ENCODE measurements around the gene PIK3R6.

- TF ChIP-seq MTA3 (IDR thresholded peaks at IDR 0.05; ENCODE audit: borderline replicate concordance, low read length), result no peak
- TF ChIP-seq, protein P1, sequence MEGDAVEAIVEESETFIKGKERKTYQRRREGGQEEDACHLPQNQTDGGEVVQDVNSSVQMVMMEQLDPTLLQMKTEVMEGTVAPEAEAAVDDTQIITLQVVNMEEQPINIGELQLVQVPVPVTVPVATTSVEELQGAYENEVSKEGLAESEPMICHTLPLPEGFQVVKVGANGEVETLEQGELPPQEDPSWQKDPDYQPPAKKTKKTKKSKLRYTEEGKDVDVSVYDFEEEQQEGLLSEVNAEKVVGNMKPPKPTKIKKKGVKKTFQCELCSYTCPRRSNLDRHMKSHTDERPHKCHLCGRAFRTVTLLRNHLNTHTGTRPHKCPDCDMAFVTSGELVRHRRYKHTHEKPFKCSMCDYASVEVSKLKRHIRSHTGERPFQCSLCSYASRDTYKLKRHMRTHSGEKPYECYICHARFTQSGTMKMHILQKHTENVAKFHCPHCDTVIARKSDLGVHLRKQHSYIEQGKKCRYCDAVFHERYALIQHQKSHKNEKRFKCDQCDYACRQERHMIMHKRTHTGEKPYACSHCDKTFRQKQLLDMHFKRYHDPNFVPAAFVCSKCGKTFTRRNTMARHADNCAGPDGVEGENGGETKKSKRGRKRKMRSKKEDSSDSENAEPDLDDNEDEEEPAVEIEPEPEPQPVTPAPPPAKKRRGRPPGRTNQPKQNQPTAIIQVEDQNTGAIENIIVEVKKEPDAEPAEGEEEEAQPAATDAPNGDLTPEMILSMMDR (IDR thresholded peaks at IDR 0.05 in 2 of 3, conservative IDR thresholded peaks at IDR 0.05 in 1 of 3; ENCODE audit: control insufficient read depth in 2 of 3, extremely low read depth in 1 of 3, insufficient read depth in 1 of 3, low read depth in 3 of 3, low read length in 3 of 3), result no peak
- TF ChIP-seq MYC (IDR thresholded peaks at IDR 0.05; ENCODE audit: insufficient read depth, insufficient read length, insufficient replicate concordance, low read length, severe bottlenecking), result no peak
- no peak for TF ChIP-seq ETV6 (conservative IDR thresholded peaks at IDR 0.05 in 1 of 2, IDR thresholded peaks at IDR 0.05 in 1 of 2; ENCODE audit: borderline replicate concordance in 1 of 2, low read depth in 1 of 2)
- no peak for TF ChIP-seq ZNF274 (IDR thresholded peaks at IDR 0.05; ENCODE audit: insufficient read depth, insufficient read length)
- no peak for TF ChIP-seq SIN3A (IDR thresholded peaks at IDR 0.05; ENCODE audit: low read depth, low read length)
- no peak for TF ChIP-seq RELA (IDR thresholded peaks at IDR 0.05; ENCODE audit: borderline replicate concordance, partially characterized antibody)
- no peak for TF ChIP-seq EGR1 (IDR thresholded peaks at IDR 0.05; ENCODE audit: borderline replicate concordance in 1 of 2, low read depth in 2 of 2, low read length in 2 of 2)
- TF ChIP-seq CBX5 (IDR thresholded peaks at IDR 0.05; ENCODE audit: low read depth), result no peak
Observed at GRCh38 chr17:8872036-8872704, 4.7 kb upstream of the PIK3R6 start.

Measured in GM12878 (cell line).